BLaER1 treated with 17β-estradiol and CSF1 and Interleukin-3, amounts not matched to agents 10 nM and 100 nM (cell line): Measurements from ENCODE around the gene ANKRD55.
A peak's percentile ranks its signal among the peaks of the same experiment; 100 is the strongest.
"Not testable (repeated sequence)": the region's sequence is repeated elsewhere in the genome, so short reads cannot be mapped to it uniquely, and the experiment has no call there.

ENCODE experiments used
- H3K27ac ChIP-seq, 11 experiments: shearing (Covaris generic); formaldehyde crosslinking; 2 replicates each; pipeline ENCODE4 v1.8.1; 2022
- H3K27me3 ChIP-seq, 11 experiments: shearing (Covaris generic); formaldehyde crosslinking; 2 replicates each; pipeline ENCODE4 v1.8.1; 2022
- H3K36me3 ChIP-seq, 11 experiments: shearing (Covaris generic); formaldehyde crosslinking; 2 replicates each; pipeline ENCODE4 v1.8.1; 2022
- H3K4me1 ChIP-seq, 10 experiments: shearing (Covaris generic); formaldehyde crosslinking; 2 replicates each; pipeline ENCODE4 v1.8.1; 2022
- H3K4me2 ChIP-seq, 11 experiments: shearing (Covaris generic); formaldehyde crosslinking; 2 replicates each; pipeline ENCODE4 v1.8.1; 2022
- H3K4me3 ChIP-seq, 10 experiments: shearing (Covaris generic); formaldehyde crosslinking; 2 replicates each; pipeline ENCODE4 v1.8.1; 2022
- H3K9ac ChIP-seq, 11 experiments: shearing (Covaris generic); formaldehyde crosslinking; 2 replicates each; pipeline ENCODE4 v1.8.1; 2022
- H3K9me3 ChIP-seq, 11 experiments: shearing (Covaris generic); formaldehyde crosslinking; replicated peaks in 1 of 11; 2 replicates each; pipeline ENCODE4 v1.8.1; 2022
- H4K20me1 ChIP-seq, 11 experiments: shearing (Covaris generic); formaldehyde crosslinking; 2 replicates each; pipeline ENCODE4 v1.8.1; 2022
- Cebpa-rat ChIP-seq, 11 experiments: shearing (Covaris generic); IDR thresholded peaks; 2 replicates each; pipeline ENCODE4 v1.8.1; 2022

Gene ANKRD55

GRCh38 chr5:56155992-56156584 lies 77.0 kb downstream of the ANKRD55 start:
- peak overlapping the region in 6 of 11 experiments; percentile 17 to 74 (median 52); a peak in 11 of 22 replicates for H3K9ac ChIP-seq
- H4K20me1 ChIP-seq: no peaks in the 10 kb centered on the region
- TF ChIP-seq Cebpa-rat (IDR thresholded peaks at IDR 0.05): no peak
- peak overlapping the region; percentile 65 to 92 (median 74) for H3K4me2 ChIP-seq
- peaks cover 76 to 100% (median 92%) of the 10 kb centered on the region in 10 experiments for H3K4me1 ChIP-seq
- no peaks in the 10 kb centered on the region for H3K36me3 ChIP-seq
- H3K9me3 ChIP-seq: no peaks in the 10 kb centered on the region
- no peak overlapping the region for H3K4me3 ChIP-seq
- no peaks in the 10 kb centered on the region for H3K27me3 ChIP-seq
- H3K27ac ChIP-seq: peak overlapping the region; percentile 17 to 91 (median 73); a peak in 20 of 22 replicates

GRCh38 chr5:56154732-56155484 lies 78.2 kb downstream of the ANKRD55 start:
- Histone ChIP-seq H3K4me1 (peaks cover 77 to 100% (median 90%) of the 10 kb centered on the region in 10 experiments), H3K4me3 (no peak overlapping the region), H3K36me3 (no peaks in the 10 kb centered on the region), H3K27ac (peak overlapping the region; percentile 45 to 91 (median 73)), H3K4me2 (peak overlapping the region; percentile 65 to 92 (median 74)), H3K9me3 (no peaks in the 10 kb centered on the region), H3K9ac (peak overlapping the region in 9 of 11 experiments; percentile 0 to 78 (median 60); a peak in 17 of 22 replicates), H3K27me3 (no peaks in the 10 kb centered on the region), H4K20me1 (no peaks in the 10 kb centered on the region)
- TF ChIP-seq Cebpa-rat (IDR thresholded peaks at IDR 0.05): peak in 1 of 11 experiments; percentile 46; a peak in 1 of 22 replicates

- TF ChIP-seq Cebpa-rat (IDR thresholded peaks at IDR 0.05): no peak
- no peaks in the 10 kb centered on the region for H3K27me3 ChIP-seq
- no peaks in the 10 kb centered on the region for H3K36me3 ChIP-seq
- peak overlapping the region; percentile 36 to 75 (median 66); a peak in 19 of 22 replicates for H3K27ac ChIP-seq
- H4K20me1 ChIP-seq: no peaks in the 10 kb centered on the region
- peak overlapping the region; percentile 39 to 63 (median 47); a peak in 18 of 22 replicates for H3K9ac ChIP-seq
- H3K9me3 ChIP-seq: no peaks in the 10 kb centered on the region
- H3K4me2 ChIP-seq: peak overlapping the region; percentile 39 to 85 (median 65)
- peak overlapping the region in 2 of 10 experiments; percentile 12 to 36; a peak in 2 of 20 replicates for H3K4me3 ChIP-seq
- peaks cover 87 to 100% (median 96%) of the 10 kb centered on the region in 10 experiments for H3K4me1 ChIP-seq
These were observed 80.7 kb downstream of the ANKRD55 start for GRCh38 chr5:56152437-56152836.

GRCh38 chr5:56150756-56151155 lies 82.4 kb downstream of the ANKRD55 start:
- peak in 4 of 11 experiments; percentile 28 to 83 (median 53); a peak in 8 of 22 replicates for TF ChIP-seq Cebpa-rat (IDR thresholded peaks at IDR 0.05)
- H3K9ac ChIP-seq, H3K4me3 ChIP-seq, H4K20me1 ChIP-seq, H3K27me3 ChIP-seq, H3K36me3 ChIP-seq: not testable (repeated sequence)
- peaks cover 0 to 12% (median 9%) of the 10 kb centered on the region in 11 experiments; a peak in 15 of 22 replicates for H3K9me3 ChIP-seq
- H3K4me2 ChIP-seq: peak overlapping the region in 8 of 11 experiments; percentile 12 to 85 (median 50); a peak in 12 of 22 replicates
- H3K27ac ChIP-seq: peak overlapping the region in 4 of 11 experiments; percentile 23 to 47 (median 40); a peak in 5 of 22 replicates
- peaks cover 86 to 100% (median 95%) of the 10 kb centered on the region in 10 experiments for H3K4me1 ChIP-seq

- TF ChIP-seq Cebpa-rat (IDR thresholded peaks at IDR 0.05): no peak
- Histone ChIP-seq H3K4me2 (peak overlapping the region; percentile 63 to 88 (median 69)), H3K27me3 (no peaks in the 10 kb centered on the region), H4K20me1 (no peaks in the 10 kb centered on the region), H3K9ac (peak overlapping the region in 5 of 11 experiments; percentile 20 to 49 (median 25); a peak in 5 of 22 replicates), H3K4me3 (no peak overlapping the region), H3K27ac (peak overlapping the region; percentile 19 to 67 (median 55); a peak in 20 of 22 replicates), H3K4me1 (peaks cover 72 to 89% (median 78%) of the 10 kb centered on the region in 10 experiments), H3K9me3 (peaks cover 0 to 17% (median 10%) of the 10 kb centered on the region in 11 experiments; a peak in 15 of 22 replicates), H3K36me3 (0 out of 22 replicates have a peak, but pooled peaks cover 0 to 4% (median 0%) of the 10 kb centered on the region in 11 experiments)
These were observed 84.6 kb downstream of the ANKRD55 start for GRCh38 chr5:56148453-56148971.

- H3K9me3 ChIP-seq: peaks cover 0 to 17% (median 10%) of the 10 kb centered on the region in 11 experiments; a peak in 15 of 22 replicates
- H3K9ac ChIP-seq: peak overlapping the region in 9 of 11 experiments; percentile 1 to 49 (median 20); a peak in 7 of 22 replicates
- H3K4me3 ChIP-seq: peak overlapping the region in 1 of 10 experiments; percentile 9; a peak in 4 of 20 replicates
These were observed 85.4 kb downstream of the ANKRD55 start for GRCh38 chr5:56147659-56148230.

GRCh38 chr5:56147106-56147505 lies 86.0 kb downstream of the ANKRD55 start:
- Histone ChIP-seq H3K36me3 (0 out of 22 replicates have a peak, but pooled peaks cover 0 to 4% (median 0%) of the 10 kb centered on the region in 11 experiments), H3K9ac (peak overlapping the region in 2 of 11 experiments; percentile 10 to 24; a peak in 4 of 22 replicates), H3K27ac (peak overlapping the region in 10 of 11 experiments; percentile 34 to 67 (median 56); a peak in 18 of 22 replicates), H3K27me3 (no peaks in the 10 kb centered on the region), H3K4me3 (peak overlapping the region in 1 of 10 experiments; percentile 9; a peak in 2 of 20 replicates), H4K20me1 (no peaks in the 10 kb centered on the region), H3K9me3 (peaks cover 0 to 17% (median 10%) of the 10 kb centered on the region in 11 experiments; a peak in 15 of 22 replicates), H3K4me1 (peaks cover 64 to 83% (median 72%) of the 10 kb centered on the region in 10 experiments), H3K4me2 (peak overlapping the region; percentile 63 to 88 (median 69))
- TF ChIP-seq Cebpa-rat (IDR thresholded peaks at IDR 0.05): no peak

More at GRCh38 chr5:56147659-56148230, 85.4 kb downstream of the ANKRD55 start:
- Histone ChIP-seq H3K4me2 (peak overlapping the region; percentile 63 to 88 (median 69)), H3K27me3 (no peaks in the 10 kb centered on the region), H4K20me1 (no peaks in the 10 kb centered on the region), H3K4me1 (peaks cover 67 to 84% (median 74%) of the 10 kb centered on the region in 10 experiments), H3K27ac (peak overlapping the region; percentile 19 to 67 (median 55); a peak in 20 of 22 replicates), H3K36me3 (0 out of 22 replicates have a peak, but pooled peaks cover 0 to 4% (median 0%) of the 10 kb centered on the region in 11 experiments)
- no peak for TF ChIP-seq Cebpa-rat (IDR thresholded peaks at IDR 0.05)

GRCh38 chr5:56146674-56147073 lies 86.5 kb downstream of the ANKRD55 start:
- peak overlapping the region; percentile 63 to 88 (median 69); a peak in 21 of 22 replicates for H3K4me2 ChIP-seq
- peak overlapping the region in 9 of 11 experiments; percentile 34 to 67 (median 58); a peak in 11 of 22 replicates for H3K27ac ChIP-seq
- no peaks in the 10 kb centered on the region for H3K27me3 ChIP-seq
- H4K20me1 ChIP-seq: no peaks in the 10 kb centered on the region
- H3K4me1 ChIP-seq: peaks cover 61 to 79% (median 68%) of the 10 kb centered on the region in 10 experiments
- H3K9me3 ChIP-seq: peaks cover 0 to 17% (median 10%) of the 10 kb centered on the region in 11 experiments; a peak in 15 of 22 replicates
- no peak for TF ChIP-seq Cebpa-rat (IDR thresholded peaks at IDR 0.05)
- 0 out of 22 replicates have a peak, but pooled peaks cover 0 to 4% (median 0%) of the 10 kb centered on the region in 11 experiments for H3K36me3 ChIP-seq
- no peak overlapping the region for H3K9ac ChIP-seq
- H3K4me3 ChIP-seq: no peak overlapping the region; a peak in 1 of 20 replicates
